Measurements from ENCODE around the gene APOB. TPM values are rescaled to one million over a fixed set of nuclear protein-coding genes. Genes with fewer than 3 reads are reported as not detected.

APOB gene
- total RNA-seq, 4 donors from 2014 or later = 0.04 to 0.62 (median 0.19) TPM; not detected in 1

DNA sequence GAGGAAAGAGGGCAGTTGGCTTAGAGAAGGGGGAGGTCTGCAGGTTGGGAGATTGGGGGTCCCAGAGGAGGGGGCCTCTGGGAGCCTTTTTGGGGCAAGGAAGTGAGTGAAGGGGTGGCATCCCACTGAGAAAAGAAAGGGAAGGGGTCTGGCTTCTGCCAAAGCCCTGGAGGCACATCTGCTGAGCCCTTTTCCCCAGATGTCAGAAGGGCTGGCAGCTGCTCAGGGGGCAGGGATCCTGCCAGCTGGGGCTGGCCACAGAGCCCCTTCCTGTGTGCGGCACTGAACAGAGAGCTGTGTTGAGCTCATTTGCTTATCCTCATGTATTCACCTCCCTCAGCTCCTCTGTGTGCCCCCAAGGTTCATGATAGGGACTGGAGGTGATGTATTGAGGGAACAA lies 54.5 kb downstream of the APOB start:
- no peaks in the 10 kb centered on the region for H3K36me3 ChIP-seq
- peaks cover 0 to 48% (median 9%) of the 10 kb centered on the region in 3 donors for H3K4me1 ChIP-seq
- TF ChIP-seq, protein P1, sequence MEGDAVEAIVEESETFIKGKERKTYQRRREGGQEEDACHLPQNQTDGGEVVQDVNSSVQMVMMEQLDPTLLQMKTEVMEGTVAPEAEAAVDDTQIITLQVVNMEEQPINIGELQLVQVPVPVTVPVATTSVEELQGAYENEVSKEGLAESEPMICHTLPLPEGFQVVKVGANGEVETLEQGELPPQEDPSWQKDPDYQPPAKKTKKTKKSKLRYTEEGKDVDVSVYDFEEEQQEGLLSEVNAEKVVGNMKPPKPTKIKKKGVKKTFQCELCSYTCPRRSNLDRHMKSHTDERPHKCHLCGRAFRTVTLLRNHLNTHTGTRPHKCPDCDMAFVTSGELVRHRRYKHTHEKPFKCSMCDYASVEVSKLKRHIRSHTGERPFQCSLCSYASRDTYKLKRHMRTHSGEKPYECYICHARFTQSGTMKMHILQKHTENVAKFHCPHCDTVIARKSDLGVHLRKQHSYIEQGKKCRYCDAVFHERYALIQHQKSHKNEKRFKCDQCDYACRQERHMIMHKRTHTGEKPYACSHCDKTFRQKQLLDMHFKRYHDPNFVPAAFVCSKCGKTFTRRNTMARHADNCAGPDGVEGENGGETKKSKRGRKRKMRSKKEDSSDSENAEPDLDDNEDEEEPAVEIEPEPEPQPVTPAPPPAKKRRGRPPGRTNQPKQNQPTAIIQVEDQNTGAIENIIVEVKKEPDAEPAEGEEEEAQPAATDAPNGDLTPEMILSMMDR (IDR thresholded peaks at IDR 0.05) = no peak
- no peak for TF ChIP-seq POLR2A (IDR thresholded peaks at IDR 0.05)
- intact Hi-C loops (cut with DNase I) = no loop called here
- H3K4me3 ChIP-seq = no peak overlapping the region
- peak overlapping the region in 2 of 4 donors; percentile 28 to 36 for H3K27ac ChIP-seq
- DNase-seq = no peak
- no peaks in the 10 kb centered on the region for H3K9me3 ChIP-seq
- WGBS, 2 donors = 80 to 93% methylated on average over 1 of the region's 1 CpG
- peaks cover 0 to 5% (median 0%) of the 10 kb centered on the region in 4 donors for H3K27me3 ChIP-seq

DNA sequence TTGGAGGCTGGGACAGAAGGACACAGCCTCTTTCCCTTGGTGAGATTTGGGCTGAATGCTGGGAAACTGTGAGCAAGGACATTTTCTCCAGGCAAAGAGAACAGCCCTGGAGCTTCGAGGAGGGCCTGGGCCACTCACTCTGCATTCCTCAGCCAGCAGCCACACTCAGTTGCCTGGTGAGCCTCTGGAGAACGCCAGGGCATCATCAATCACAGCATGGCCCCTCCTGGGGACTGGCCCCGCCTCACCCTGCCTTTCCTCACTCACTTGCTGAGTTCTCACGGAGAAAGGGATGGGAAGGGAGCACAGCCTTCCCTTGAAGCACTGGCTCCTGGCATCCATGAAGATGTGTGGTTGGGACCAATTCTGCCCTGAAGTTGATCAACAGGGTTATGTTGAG lies 55.0 kb downstream of the APOB start:
- Histone ChIP-seq H3K27me3 (peaks cover 0 to 5% (median 0%) of the 10 kb centered on the region in 4 donors), H3K4me3 (no peak overlapping the region), H3K4me1 (peaks cover 0 to 48% (median 9%) of the 10 kb centered on the region in 3 donors), H3K27ac (peak overlapping the region in 1 of 4 donors; percentile 36), H3K9me3 (no peaks in the 10 kb centered on the region), H3K36me3 (no peaks in the 10 kb centered on the region)
- no peak for DNase-seq
- TF ChIP-seq, protein P1 (IDR thresholded peaks at IDR 0.05) = no peak
- TF ChIP-seq POLR2A (IDR thresholded peaks at IDR 0.05) = no peak
- intact Hi-C loops (cut with DNase I) = no loop called here
- WGBS, 2 donors = 19 to 56% methylated on average over 3 to 4 of the region's 4 CpGs

DNA sequence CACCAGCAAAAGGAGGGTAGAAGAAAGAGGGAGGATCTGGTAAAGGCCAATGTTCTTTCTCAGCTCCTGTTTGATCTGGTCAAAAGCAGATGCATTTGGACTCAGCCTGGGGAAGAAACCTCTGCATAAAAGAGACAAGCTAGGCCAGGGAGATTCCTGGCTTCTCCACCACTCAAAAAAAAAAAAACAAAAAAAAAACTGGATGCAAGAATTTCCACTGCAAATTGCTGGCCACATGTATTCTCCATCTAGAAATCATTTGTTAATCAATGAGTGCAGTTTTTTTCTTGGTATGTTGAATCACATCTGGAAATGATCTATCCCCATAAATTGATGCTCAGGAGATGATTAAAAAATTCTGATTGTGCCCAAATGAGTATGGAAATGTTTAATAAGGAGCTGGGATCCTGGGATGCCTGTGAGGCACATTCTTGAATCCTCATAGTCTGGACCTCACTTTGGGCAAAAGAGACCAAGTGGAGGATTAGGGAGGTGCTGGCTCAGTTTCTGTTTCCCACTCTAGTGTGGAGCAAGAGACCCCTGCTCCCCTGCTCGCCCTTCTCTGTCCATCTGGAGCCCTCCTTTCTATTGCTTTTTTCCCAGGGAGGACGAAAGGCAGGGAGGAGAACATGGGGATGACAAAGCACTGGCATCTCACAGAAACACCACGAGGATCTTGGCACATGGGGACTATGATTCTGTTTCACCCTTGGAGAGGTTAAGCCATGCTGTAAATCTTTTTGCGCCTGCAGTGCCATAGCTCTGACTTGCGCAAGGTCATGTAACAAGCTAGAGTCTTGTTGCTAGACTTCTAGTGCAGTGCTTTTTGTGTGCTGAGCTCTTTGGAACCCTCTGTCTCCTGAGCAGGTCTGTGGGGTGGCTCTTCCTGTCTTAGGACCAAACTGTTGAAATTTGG lies 57.6 kb downstream of the APOB start:
- TF ChIP-seq, protein P1 (IDR thresholded peaks at IDR 0.05) = no peak
- no peak for TF ChIP-seq POLR2A (IDR thresholded peaks at IDR 0.05)
- DNase-seq = no peak
- no peak overlapping the region for H3K4me3 ChIP-seq
- H3K9me3 ChIP-seq = no peaks in the 10 kb centered on the region
- peaks cover 0 to 5% (median 0%) of the 10 kb centered on the region in 4 donors for H3K27me3 ChIP-seq
- no peaks in the 10 kb centered on the region for H3K36me3 ChIP-seq
- peak overlapping the region in 2 of 4 donors; percentile 64 to 76 for H3K27ac ChIP-seq
- H3K4me1 ChIP-seq = peaks cover 0 to 30% (median 0%) of the 10 kb centered on the region in 3 donors
- 52 to 61% methylated on average over 4 to 5 of the region's 5 CpGs for WGBS, 2 donors
- intact Hi-C loops (cut with DNase I) = no loop called here

DNA sequence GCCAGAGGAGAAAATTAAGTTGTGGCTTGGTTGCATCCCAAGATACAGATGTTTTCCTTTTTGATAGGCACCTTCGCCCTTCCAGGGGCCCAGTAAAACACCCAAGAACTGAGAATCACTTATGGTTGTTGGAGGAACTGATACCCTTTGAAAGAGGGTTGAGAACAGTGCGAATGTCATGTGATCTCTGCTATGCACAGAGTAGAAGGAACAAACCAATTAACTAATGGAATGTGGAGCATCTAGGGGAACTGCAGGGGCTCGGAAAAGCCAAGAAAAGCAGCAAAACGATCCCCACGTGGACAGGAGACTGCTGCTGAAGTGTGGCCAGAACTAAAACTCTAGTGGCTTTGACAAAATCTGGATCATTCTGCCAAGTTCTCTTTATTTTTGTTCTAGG lies 58.8 kb downstream of the APOB start:
- Histone ChIP-seq H3K27me3 (peaks cover 0 to 5% (median 0%) of the 10 kb centered on the region in 4 donors), H3K27ac (peak overlapping the region in 2 of 4 donors; percentile 62 to 76), H3K4me1 (peaks cover 0 to 30% (median 0%) of the 10 kb centered on the region in 3 donors), H3K4me3 (no peak overlapping the region), H3K36me3 (no peaks in the 10 kb centered on the region), H3K9me3 (no peaks in the 10 kb centered on the region)
- 41 to 50% methylated on average over 5 of the region's 5 CpGs for WGBS, 2 donors
- TF ChIP-seq POLR2A (IDR thresholded peaks at IDR 0.05) = no peak
- TF ChIP-seq, protein P1 (IDR thresholded peaks at IDR 0.05) = no peak
- intact Hi-C loops (cut with DNase I) = no loop called here
- DNase-seq = no peak

DNA sequence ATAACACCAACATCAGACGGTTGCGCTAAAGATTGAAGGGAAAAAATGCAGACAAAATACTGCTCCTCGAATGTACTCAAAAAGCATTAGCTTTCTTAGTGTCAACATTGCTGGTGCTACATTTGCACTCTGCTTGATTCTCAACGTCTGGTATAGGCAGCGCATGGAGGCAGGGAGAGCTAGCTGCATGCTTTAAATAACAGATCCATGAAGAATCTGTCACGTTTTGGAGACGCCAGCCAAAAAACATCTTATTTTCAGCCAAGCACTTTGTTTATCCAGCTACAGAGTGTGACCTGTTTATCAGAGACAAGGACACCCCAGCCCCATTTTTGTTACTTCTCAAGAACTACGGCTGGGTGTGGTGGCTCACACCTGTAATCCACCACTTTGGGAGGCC lies 59.5 kb downstream of the APOB start:
- DNase-seq = no peak
- H3K27me3 ChIP-seq = peaks cover 0 to 5% (median 0%) of the 10 kb centered on the region in 4 donors
- H3K4me1 ChIP-seq = peaks cover 0 to 24% (median 0%) of the 10 kb centered on the region in 3 donors
- no peaks in the 10 kb centered on the region for H3K9me3 ChIP-seq
- no peaks in the 10 kb centered on the region for H3K36me3 ChIP-seq
- peak overlapping the region in 2 of 4 donors; percentile 39 to 76 for H3K27ac ChIP-seq
- H3K4me3 ChIP-seq = no peak overlapping the region
- intact Hi-C loops (cut with DNase I) = no loop called here
- TF ChIP-seq, protein P1 (IDR thresholded peaks at IDR 0.05) = no peak
- TF ChIP-seq POLR2A (IDR thresholded peaks at IDR 0.05) = no peak
- WGBS, 2 donors = 63 to 79% methylated on average over 7 to 8 of the region's 8 CpGs

All from esophagus squamous epithelium (tissue), 5 donors.